ENCODE measurements around the gene AHSG. TPM values are rescaled to one million over a fixed set of nuclear protein-coding genes. Genes with fewer than 3 reads are reported as not detected.
A peak's percentile ranks its signal among the peaks of the same experiment; 100 is the strongest.

The AHSG gene
- total RNA-seq, 1 experiment from 2014 or later, result 0.24 TPM

- Mint-ChIP-seq H3K27ac (ENCODE audit: unreplicated experiment) (no peak overlapping the region), H3K9me3 (ENCODE audit: low read depth, unreplicated experiment) (no peaks in the 10 kb centered on the region), H3K36me3 (ENCODE audit: insufficient read depth, unreplicated experiment) (peaks cover 7% of the 10 kb centered on the region), H3K27me3 (ENCODE audit: unreplicated experiment) (no peaks in the 10 kb centered on the region), H3K4me1 (ENCODE audit: low read depth, unreplicated experiment) (peaks cover 71% of the 10 kb centered on the region), H3K4me3 (ENCODE audit: low read depth, unreplicated experiment) (no peak overlapping the region)
- intact Hi-C loops (cut with micrococcal nuclease; ENCODE audit: unreplicated experiment), result no loop called here
- no TSS peak for BruUV-seq (replicated peaks)
- no peak for TF ChIP-seq CTCF (IDR thresholded peaks at IDR 0.05; ENCODE audit: unreplicated experiment)
- CTCF ChIA-PET, result interaction anchor here (1.0 kb wide), 1 partner anchor 12 kb away, joined by 4 read pairs; no protein-coding TSS in a partner anchor
- DNase-seq, result no peak
Measured at GRCh38 chr3:186603159-186603558, 9.7 kb upstream of the AHSG start.

GRCh38 chr3:186605078-186605477, 7.8 kb upstream of the AHSG start:
- no peaks in the 10 kb centered on the region for H3K36me3 Mint-ChIP-seq (ENCODE audit: insufficient read depth, unreplicated experiment)
- intact Hi-C loops (cut with micrococcal nuclease; ENCODE audit: unreplicated experiment), result no loop called here
- CTCF ChIA-PET, result interaction anchor here (1.0 to 1.4 kb wide), 4 partner anchors 10 to 35 kb away, joined by 3 to 20 read pairs (median 6); partner anchors contain the start of gene DNAJB11
- H3K27ac Mint-ChIP-seq (ENCODE audit: unreplicated experiment), result peak overlapping the region; percentile 31
- DNase-seq, result no peak
- TF ChIP-seq CTCF (IDR thresholded peaks at IDR 0.05; ENCODE audit: unreplicated experiment), result no peak
- H3K27me3 Mint-ChIP-seq (ENCODE audit: unreplicated experiment), result no peaks in the 10 kb centered on the region
- H3K4me1 Mint-ChIP-seq (ENCODE audit: low read depth, unreplicated experiment), result peaks cover 67% of the 10 kb centered on the region
- H3K4me3 Mint-ChIP-seq (ENCODE audit: low read depth, unreplicated experiment), result no peak overlapping the region
- peaks cover 3% of the 10 kb centered on the region for H3K9me3 Mint-ChIP-seq (ENCODE audit: low read depth, unreplicated experiment)
- BruUV-seq (replicated peaks), result no TSS peak

GRCh38 chr3:186605561-186606545, 7.0 kb upstream of the AHSG start:
- intact Hi-C loops (cut with micrococcal nuclease; ENCODE audit: unreplicated experiment), result loop anchor here (1.0 kb wide), 1 partner anchor 16 kb away; no protein-coding TSS in a partner anchor
- no TSS peak for BruUV-seq (replicated peaks)
- peaks cover 61% of the 10 kb centered on the region for H3K4me1 Mint-ChIP-seq (ENCODE audit: low read depth, unreplicated experiment)
- H3K27me3 Mint-ChIP-seq (ENCODE audit: unreplicated experiment), result no peaks in the 10 kb centered on the region
- no peak overlapping the region for H3K4me3 Mint-ChIP-seq (ENCODE audit: low read depth, unreplicated experiment)
- no peak for DNase-seq
- H3K27ac Mint-ChIP-seq (ENCODE audit: unreplicated experiment), result peak overlapping the region; percentile 55
- CTCF ChIA-PET, result interaction anchor here (1.0 to 1.4 kb wide), 4 partner anchors 9 to 36 kb away, joined by 3 to 20 read pairs (median 6); partner anchors contain the start of gene DNAJB11
- no peaks in the 10 kb centered on the region for H3K36me3 Mint-ChIP-seq (ENCODE audit: insufficient read depth, unreplicated experiment)
- no peak for TF ChIP-seq CTCF (IDR thresholded peaks at IDR 0.05; ENCODE audit: unreplicated experiment)
- H3K9me3 Mint-ChIP-seq (ENCODE audit: low read depth, unreplicated experiment), result peaks cover 3% of the 10 kb centered on the region

- Mint-ChIP-seq H3K27me3 (ENCODE audit: unreplicated experiment) (no peaks in the 10 kb centered on the region), H3K36me3 (ENCODE audit: insufficient read depth, unreplicated experiment) (no peaks in the 10 kb centered on the region), H3K4me1 (ENCODE audit: low read depth, unreplicated experiment) (peaks cover 62% of the 10 kb centered on the region), H3K4me3 (ENCODE audit: low read depth, unreplicated experiment) (no peak overlapping the region), H3K9me3 (ENCODE audit: low read depth, unreplicated experiment) (peaks cover 3% of the 10 kb centered on the region), H3K27ac (ENCODE audit: unreplicated experiment) (no peak overlapping the region)
- TF ChIP-seq CTCF (IDR thresholded peaks at IDR 0.05; ENCODE audit: unreplicated experiment), result no peak
- CTCF ChIA-PET, result interaction anchor here (0.7 to 4.5 kb wide), 7 partner anchors 8 to 366 kb away, joined by 3 to 40 read pairs (median 5); no protein-coding TSS in a partner anchor
- BruUV-seq (replicated peaks), result no TSS peak
- intact Hi-C loops (cut with micrococcal nuclease; ENCODE audit: unreplicated experiment), result loop anchor here (2.0 kb wide), 1 partner anchor 68 kb away; no protein-coding TSS in a partner anchor
- no peak for DNase-seq
Measured at GRCh38 chr3:186608624-186609215, 4.1 kb upstream of the AHSG start.

Data from Calu3 (cell line).